NCI-H187 treated with DMSO at 0.1 percent for 48 hours (cell line): ENCODE measurements around the gene CETN1.

Source experiments
- DNase-seq: peaks from one replicate; lab custom pipeline; 2025; lab: John Stamatoyannopoulos, UW

Gene CETN1

GRCh38 chr18:623761-624620 is 43.8 kb downstream of the CETN1 start:
- DNase-seq: no peak

GRCh38 chr18:627231-627630 is 47.1 kb downstream of the CETN1 start:
- DNase-seq: no peak

GRCh38 chr18:629269-630150 is 49.3 kb downstream of the CETN1 start:
- no peak for DNase-seq

- DNase-seq: no peak
These were observed 51.4 kb downstream of the CETN1 start for GRCh38 chr18:631560-631959.
